Smooth muscle cell (in vitro differentiated cells): ENCODE data around the gene OLFM1. TPM values are rescaled to one million over a fixed set of nuclear protein-coding genes. Genes with fewer than 3 reads are reported as not detected.

Experiments used
- DNase-seq: peaks from one replicate; lab custom pipeline; 2025; ENCODE audit not compliant: unreplicated experiment; lab: John Stamatoyannopoulos, UW
- H2AFZ ChIP-seq: fragments of 200-600 bp; sonication (generic); 2 replicates; pipeline ENCODE4 v1.6.0; 2016; ENCODE audit warnings: antibody characterized with exemption, low read depth, mild to moderate bottlenecking
- H3F3A ChIP-seq: fragments of 200-600 bp; sonication (generic); 2 replicates; pipeline ENCODE4 v1.6.0; 2017; ENCODE audit warnings: antibody characterized with exemption, low read depth
- H3K27ac ChIP-seq: fragments of 200-600 bp; sonication (generic); 2 replicates; pipeline ENCODE4 v1.5.1; 2016; ENCODE audit warnings: low read depth, mild to moderate bottlenecking
- H3K27me3 ChIP-seq: fragments of 200-600 bp; sonication (generic); 2 replicates; pipeline ENCODE4 v1.6.1; 2016; ENCODE audit warnings: low read depth, mild to moderate bottlenecking
- H3K36me3 ChIP-seq: fragments of 200-600 bp; sonication (generic); 2 replicates; pipeline ENCODE4 v1.5.1; 2016; ENCODE audit warnings: low read depth
- H3K4me1 ChIP-seq: fragments of 200-600 bp; sonication (generic); 2 replicates; pipeline ENCODE4 v1.5.1; 2016; ENCODE audit warnings: low read depth
- H3K4me2 ChIP-seq: fragments of 200-600 bp; sonication (generic); 2 replicates; pipeline ENCODE4 v1.6.0; 2016; ENCODE audit warnings: mild to moderate bottlenecking
- H3K4me3 ChIP-seq: fragments of 200-600 bp; sonication (generic); 2 replicates; pipeline ENCODE4 v1.5.1; 2016; ENCODE audit warnings: mild to moderate bottlenecking
- H3K79me2 ChIP-seq: fragments of 200-600 bp; sonication (generic); 2 replicates; pipeline ENCODE4 v1.6.0; 2016; ENCODE audit warnings: low read depth, mild to moderate bottlenecking
- H3K9ac ChIP-seq: fragments of 200-600 bp; sonication (generic); 2 replicates; pipeline ENCODE4 v1.6.0; 2016; ENCODE audit warnings: low read depth
- H3K9me3 ChIP-seq: fragments of 200-600 bp; sonication (generic); replicated peaks from 2 replicates; pipeline ENCODE4 v1.5.1; 2016; ENCODE audit warnings: low read depth
- H4K20me1 ChIP-seq: fragments of 200-600 bp; sonication (generic); 2 replicates; pipeline ENCODE4 v1.6.0; 2016; ENCODE audit warnings: low read depth
- CTCF ChIP-seq: fragments of 200-600 bp; sonication (generic); IDR thresholded peaks from 2 replicates; pipeline ENCODE4 v1.5.1; 2017; ENCODE audit warnings: borderline replicate concordance, mild to moderate bottlenecking, antibody characterized with exemption; ENCODE audit not compliant: insufficient read depth, poor library complexity, severe bottlenecking
- WGBS: methylation state at CpG from one replicate; pipeline ENCODE4 v1.1.7; 2016; ENCODE audit warnings: low lambda C conversion rate; 5-methylcytosine and 5-hydroxymethylcytosine counted together
- polyA plus RNA-seq: library from polyadenylated mRNA; unstranded; fragments of >200 nt; fragmentation: Nextera tagmentation; extraction: Ambion mirVana; gene quantifications from 2 replicates; pipeline ENCODE4 v1.2.1, GENCODE V29; 2016
- total RNA-seq: library from RNA; depleted of rRNA; stranded (reverse); fragments of >200 nt; gene quantifications from 2 replicates; pipeline ENCODE4 v1.2.3, GENCODE V29; 2014

The OLFM1 gene
- total and polyA plus RNA-seq, 2 experiments from 2014 or later: 4.5 to 11.0 TPM

DNA sequence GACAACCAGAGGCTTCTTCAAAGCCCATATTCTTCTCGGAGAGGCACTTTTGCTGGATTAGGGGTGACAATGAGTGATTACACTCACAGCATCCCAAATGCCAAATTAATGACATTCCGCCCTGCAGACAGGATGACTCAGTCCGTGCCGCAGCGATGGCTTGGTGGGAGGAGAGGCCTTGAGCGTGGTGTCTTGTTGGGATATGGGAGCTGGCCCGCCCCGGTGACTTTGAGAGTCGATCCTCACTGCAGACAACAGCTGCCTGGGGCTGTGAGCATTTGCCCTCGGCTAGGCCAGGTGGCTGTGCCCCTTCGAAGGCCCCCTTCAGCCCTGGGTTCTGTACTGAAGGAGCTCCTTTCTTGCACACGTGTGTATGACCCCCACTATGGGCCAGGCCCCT lies 29.8 kb downstream of the OLFM1 start:
- no peak for TF ChIP-seq CTCF
- Histone ChIP-seq H3K27me3 (no peaks in the 10 kb centered on the region), H3K4me2 (peak overlapping the region; percentile 49), H3K4me3 (no peak overlapping the region), H3K4me1 (no peaks in the 10 kb centered on the region), H3K36me3 (no peaks in the 10 kb centered on the region), H3K27ac (peak overlapping the region; percentile 36), H3K79me2 (no peaks in the 10 kb centered on the region), H3K9ac (no peak overlapping the region), H3K9me3 (no peaks in the 10 kb centered on the region), H2AFZ (no peak overlapping the region), H4K20me1 (no peaks in the 10 kb centered on the region), H3F3A (no peaks in the 10 kb centered on the region)
- WGBS: 23% methylated on average over 12 of the region's 12 CpGs
- no peak for DNase-seq

DNA sequence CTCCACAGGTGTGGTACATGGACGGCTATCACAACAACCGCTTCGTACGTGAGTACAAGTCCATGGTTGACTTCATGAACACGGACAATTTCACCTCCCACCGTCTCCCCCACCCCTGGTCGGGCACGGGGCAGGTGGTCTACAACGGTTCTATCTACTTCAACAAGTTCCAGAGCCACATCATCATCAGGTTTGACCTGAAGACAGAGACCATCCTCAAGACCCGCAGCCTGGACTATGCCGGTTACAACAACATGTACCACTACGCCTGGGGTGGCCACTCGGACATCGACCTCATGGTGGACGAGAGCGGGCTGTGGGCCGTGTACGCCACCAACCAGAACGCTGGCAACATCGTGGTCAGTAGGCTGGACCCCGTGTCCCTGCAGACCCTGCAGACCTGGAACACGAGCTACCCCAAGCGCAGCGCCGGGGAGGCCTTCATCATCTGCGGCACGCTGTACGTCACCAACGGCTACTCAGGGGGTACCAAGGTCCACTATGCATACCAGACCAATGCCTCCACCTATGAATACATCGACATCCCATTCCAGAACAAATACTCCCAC lies 32.1 kb downstream of the OLFM1 start:
- no peak overlapping the region for H3K9ac ChIP-seq
- no peak overlapping the region for H3K4me2 ChIP-seq
- no peaks in the 10 kb centered on the region for H3K36me3 ChIP-seq
- H2AFZ ChIP-seq: no peak overlapping the region
- DNase-seq: no peak
- no peak overlapping the region for H3K27ac ChIP-seq
- no peaks in the 10 kb centered on the region for H3K4me1 ChIP-seq
- H3K4me3 ChIP-seq: no peak overlapping the region
- WGBS: 96% methylated on average over 30 of the region's 30 CpGs
- no peaks in the 10 kb centered on the region for H3K9me3 ChIP-seq
- no peaks in the 10 kb centered on the region for H3F3A ChIP-seq
- no peaks in the 10 kb centered on the region for H4K20me1 ChIP-seq
- TF ChIP-seq CTCF: no peak
- H3K79me2 ChIP-seq: no peaks in the 10 kb centered on the region
- no peaks in the 10 kb centered on the region for H3K27me3 ChIP-seq

DNA sequence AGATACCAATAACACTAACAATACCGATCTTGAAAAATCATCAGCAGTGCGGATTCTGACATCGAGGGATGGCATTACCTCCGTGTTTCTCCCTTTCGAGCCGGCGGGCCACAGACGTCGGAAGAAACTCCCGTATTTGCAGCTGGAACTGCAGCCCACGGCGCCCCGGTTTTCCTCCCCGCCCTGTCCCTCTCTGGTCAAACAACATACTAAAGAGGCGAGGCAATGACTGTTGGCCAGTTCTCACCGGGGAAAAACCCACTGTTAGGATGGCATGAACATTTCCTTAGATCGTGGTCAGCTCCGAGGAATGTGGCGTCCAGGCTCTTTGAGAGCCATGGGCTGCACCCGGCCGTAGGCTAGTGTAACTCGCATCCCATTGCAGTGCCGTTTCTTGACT lies 32.8 kb downstream of the OLFM1 start:
- no peaks in the 10 kb centered on the region for H3K79me2 ChIP-seq
- no peaks in the 10 kb centered on the region for H3K27me3 ChIP-seq
- H2AFZ ChIP-seq: no peak overlapping the region
- H3K27ac ChIP-seq: no peak overlapping the region
- no peak for DNase-seq
- H3K9me3 ChIP-seq: no peaks in the 10 kb centered on the region
- H3F3A ChIP-seq: no peaks in the 10 kb centered on the region
- no peaks in the 10 kb centered on the region for H4K20me1 ChIP-seq
- no peak overlapping the region for H3K4me3 ChIP-seq
- no peak overlapping the region for H3K9ac ChIP-seq
- no peak for TF ChIP-seq CTCF
- H3K4me2 ChIP-seq: no peak overlapping the region
- WGBS: 95% methylated on average over 23 of the region's 23 CpGs
- no peaks in the 10 kb centered on the region for H3K4me1 ChIP-seq
- no peaks in the 10 kb centered on the region for H3K36me3 ChIP-seq

DNA sequence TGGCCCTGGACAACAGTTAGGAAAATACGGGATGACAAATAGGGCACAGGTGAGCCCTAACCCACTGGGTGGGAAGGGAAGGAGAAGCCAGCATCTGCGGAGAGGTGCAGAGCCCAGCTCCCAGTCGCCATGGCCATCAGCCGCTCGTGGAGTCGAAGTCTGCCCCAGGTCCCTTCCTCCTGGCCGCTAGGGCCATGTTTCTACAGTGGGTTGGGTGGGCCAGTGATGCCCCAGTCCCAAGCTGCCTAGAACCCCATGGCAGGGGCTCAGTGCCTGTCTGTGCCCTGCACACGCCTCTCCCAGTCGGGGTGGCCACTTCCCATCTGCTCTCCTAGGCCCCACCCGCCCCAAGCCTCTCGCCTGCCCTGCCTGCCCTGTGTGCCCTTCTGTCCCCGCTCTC lies 34.8 kb downstream of the OLFM1 start:
- Histone ChIP-seq H3K4me1 (no peaks in the 10 kb centered on the region), H3F3A (no peaks in the 10 kb centered on the region), H3K9ac (no peak overlapping the region), H3K9me3 (no peaks in the 10 kb centered on the region), H3K36me3 (no peaks in the 10 kb centered on the region), H4K20me1 (no peaks in the 10 kb centered on the region), H2AFZ (no peak overlapping the region), H3K27ac (no peak overlapping the region), H3K4me3 (no peak overlapping the region), H3K27me3 (no peaks in the 10 kb centered on the region), H3K4me2 (no peak overlapping the region), H3K79me2 (no peaks in the 10 kb centered on the region)
- no peak for TF ChIP-seq CTCF
- WGBS: 82% methylated on average over 10 of the region's 12 CpGs
- DNase-seq: no peak
